Measurements from ENCODE around the gene IQSEC1. TPM values are rescaled to one million over a fixed set of nuclear protein-coding genes. Genes with fewer than 3 reads are reported as not detected.

IQSEC1 gene
- total RNA-seq, 4 donors from 2014 or later: 33.6 to 72.0 (median 55.9) TPM

- DNase-seq (ENCODE audit: low spot score) (no peak), ATAC-seq (ENCODE audit: low FRiP score) (peak; percentile 5)
- no peak for TF ChIP-seq CTCF (IDR thresholded peaks at IDR 0.05)
These were observed 181.7 kb downstream of the IQSEC1 start for GRCh38 chr3:12891391-12891984.

GRCh38 chr3:12890610-12891390, 182.4 kb downstream of the IQSEC1 start:
- DNase-seq (ENCODE audit: low spot score) (no peak), ATAC-seq (ENCODE audit: low FRiP score) (no peak)

GRCh38 chr3:12886736-12887135, 186.5 kb downstream of the IQSEC1 start:
- DNase-seq (ENCODE audit: low spot score) (no peak), ATAC-seq (ENCODE audit: low FRiP score) (no peak)
- TF ChIP-seq CTCF (IDR thresholded peaks at IDR 0.05): no peak

More at GRCh38 chr3:12890610-12891390, 182.4 kb downstream of the IQSEC1 start:
- TF ChIP-seq CTCF (IDR thresholded peaks at IDR 0.05): no peak

GRCh38 chr3:12886106-12886679, 187.0 kb downstream of the IQSEC1 start:
- ATAC-seq (ENCODE audit: low FRiP score) (no peak), DNase-seq (ENCODE audit: low spot score) (no peak)
- TF ChIP-seq CTCF (IDR thresholded peaks at IDR 0.05): no peak

GRCh38 chr3:12885583-12885930, 187.7 kb downstream of the IQSEC1 start:
- DNase-seq (ENCODE audit: low spot score) (no peak), ATAC-seq (ENCODE audit: low FRiP score) (no peak)
- TF ChIP-seq CTCF (IDR thresholded peaks at IDR 0.05): no peak

- no peak for TF ChIP-seq CTCF (IDR thresholded peaks at IDR 0.05)
- ATAC-seq (ENCODE audit: low FRiP score): peak; percentile 12
- DNase-seq (ENCODE audit: low spot score): no peak
These were observed 188.2 kb downstream of the IQSEC1 start for GRCh38 chr3:12884790-12885582.

Measured in omental fat pad (tissue), 4 donors.